GM13977 (cell line): ENCODE data around the gene IGSF21.

Experiments used
- DNase-seq: peaks from one replicate; pipeline ENCODE4 v3.0.0; 2012; ENCODE audit warnings: low spot score
- in situ Hi-C: fragments of 300-500 bp; cut with MboI; formaldehyde crosslinking; loops from one replicate; pipeline ENCODE4 v1.12.0; 2022; ENCODE audit warnings: low sequenced_read_pairs, low pct_unique_long_range_greater_than_20kb, mixed read lengths, inconsistent platforms; ENCODE audit not compliant: unreplicated experiment
- TF ChIP-seq, protein P1 (sequence below): IDR thresholded peaks from 2 replicates; pipeline ENCODE4 v1.5.1; 2012; ENCODE audit warnings: mild to moderate bottlenecking, control low read depth; ENCODE audit not compliant: insufficient read depth; ENCODE audit errors: extremely low read depth, missing control alignments

IGSF21 gene

DNA sequence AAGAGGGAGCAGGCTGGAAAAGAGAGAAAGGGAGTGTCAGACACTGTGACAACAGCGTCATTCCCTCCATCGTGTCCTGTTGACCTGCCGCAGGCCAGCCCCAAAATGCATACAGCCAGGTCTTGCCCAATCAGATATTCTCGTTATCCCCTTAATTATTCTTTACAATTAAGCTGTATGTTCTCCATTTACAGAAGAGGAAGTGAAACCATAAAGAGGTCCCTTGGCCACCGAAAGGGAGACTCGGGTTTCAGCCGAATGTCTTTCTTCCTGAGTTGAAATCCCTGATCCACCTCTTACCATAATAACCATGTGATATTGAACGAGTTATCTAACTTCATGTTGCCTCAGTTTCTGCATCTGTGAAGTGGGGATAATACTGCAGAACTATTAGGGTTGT lies 70.5 kb downstream of the IGSF21 start:
- in situ Hi-C loops, result no loop called here
- peak; percentile 27 for DNase-seq
- TF ChIP-seq, protein P1, sequence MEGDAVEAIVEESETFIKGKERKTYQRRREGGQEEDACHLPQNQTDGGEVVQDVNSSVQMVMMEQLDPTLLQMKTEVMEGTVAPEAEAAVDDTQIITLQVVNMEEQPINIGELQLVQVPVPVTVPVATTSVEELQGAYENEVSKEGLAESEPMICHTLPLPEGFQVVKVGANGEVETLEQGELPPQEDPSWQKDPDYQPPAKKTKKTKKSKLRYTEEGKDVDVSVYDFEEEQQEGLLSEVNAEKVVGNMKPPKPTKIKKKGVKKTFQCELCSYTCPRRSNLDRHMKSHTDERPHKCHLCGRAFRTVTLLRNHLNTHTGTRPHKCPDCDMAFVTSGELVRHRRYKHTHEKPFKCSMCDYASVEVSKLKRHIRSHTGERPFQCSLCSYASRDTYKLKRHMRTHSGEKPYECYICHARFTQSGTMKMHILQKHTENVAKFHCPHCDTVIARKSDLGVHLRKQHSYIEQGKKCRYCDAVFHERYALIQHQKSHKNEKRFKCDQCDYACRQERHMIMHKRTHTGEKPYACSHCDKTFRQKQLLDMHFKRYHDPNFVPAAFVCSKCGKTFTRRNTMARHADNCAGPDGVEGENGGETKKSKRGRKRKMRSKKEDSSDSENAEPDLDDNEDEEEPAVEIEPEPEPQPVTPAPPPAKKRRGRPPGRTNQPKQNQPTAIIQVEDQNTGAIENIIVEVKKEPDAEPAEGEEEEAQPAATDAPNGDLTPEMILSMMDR, result no peak

DNA sequence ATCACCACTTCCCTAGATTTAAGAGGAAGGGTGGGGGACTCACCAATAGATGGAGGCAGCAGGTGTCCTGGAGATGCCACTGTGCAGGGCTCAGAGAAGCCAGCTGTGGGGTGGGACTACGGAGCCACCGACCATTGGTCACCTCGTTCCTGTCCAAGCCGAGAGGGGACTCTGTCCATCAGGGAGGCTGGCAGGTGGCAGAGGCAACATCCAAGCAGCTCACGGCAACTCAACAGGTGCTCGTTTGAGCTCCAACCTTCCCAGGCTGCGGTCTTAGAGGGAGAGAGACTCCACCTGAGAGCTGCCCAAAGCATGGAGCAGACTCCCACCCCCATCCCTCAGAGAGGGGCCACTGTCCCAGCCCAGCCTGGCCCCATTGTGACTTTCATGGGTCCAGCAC lies 71.4 kb downstream of the IGSF21 start:
- in situ Hi-C loops, result no loop called here
- DNase-seq, result no peak
- TF ChIP-seq, protein P1, result no peak

DNA sequence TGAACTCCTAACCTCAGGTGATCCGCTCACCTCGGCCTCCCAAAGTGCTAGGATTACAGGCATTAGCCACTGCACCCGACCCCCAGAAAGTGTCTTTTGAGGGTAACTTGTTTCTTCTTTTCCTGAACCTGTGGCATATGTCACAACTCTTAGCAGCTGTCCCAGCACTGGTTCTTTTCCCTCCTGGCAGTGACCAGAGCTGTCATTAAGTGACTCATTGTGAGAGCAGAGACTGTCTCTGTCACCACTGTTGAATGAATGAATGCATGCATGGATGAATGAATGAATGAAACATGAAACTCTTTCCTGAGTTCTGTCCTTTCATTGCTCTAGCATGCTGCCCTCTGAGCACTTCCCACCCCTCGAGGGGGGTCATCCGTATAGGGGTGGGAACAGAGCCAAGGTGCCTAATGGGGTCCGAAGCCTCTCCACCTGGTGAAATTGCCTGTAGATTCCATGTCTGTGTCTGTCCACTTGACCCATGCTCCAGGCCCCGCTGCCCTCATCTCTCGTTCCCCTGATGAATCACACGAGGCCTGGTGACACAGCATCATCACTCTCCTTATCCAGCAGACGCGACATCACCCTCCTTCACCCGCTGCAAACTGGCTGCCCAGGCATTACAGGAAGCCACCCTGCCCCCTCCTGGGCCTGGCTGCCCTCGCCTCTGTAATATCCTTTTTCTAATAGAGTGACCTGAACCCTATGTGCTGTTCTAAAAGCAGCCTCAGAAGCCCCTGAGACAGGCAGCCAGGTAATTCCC lies 75.0 kb downstream of the IGSF21 start:
- TF ChIP-seq, protein P1, result no peak
- DNase-seq, result no peak
- in situ Hi-C loops, result no loop called here

DNA sequence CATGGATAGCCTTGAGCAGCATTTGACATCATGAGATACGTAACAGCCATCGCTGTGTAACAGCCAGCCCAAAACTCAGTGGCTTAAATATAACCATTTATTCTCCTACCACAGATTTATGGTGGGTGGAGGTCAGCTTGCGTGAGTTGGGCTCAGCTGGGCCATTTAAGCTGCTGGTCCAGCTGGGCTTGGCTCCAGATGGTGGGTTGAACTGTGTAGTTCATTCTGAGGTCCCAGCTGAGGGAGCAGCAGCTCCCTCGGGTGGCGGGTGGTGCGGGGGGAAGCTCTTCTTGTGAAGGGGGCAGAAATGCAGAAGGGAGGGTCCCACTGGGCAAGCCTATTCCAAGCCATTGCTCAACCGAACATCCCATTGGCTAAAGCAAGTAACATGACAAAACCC lies 75.9 kb downstream of the IGSF21 start:
- TF ChIP-seq, protein P1, result no peak
- no peak for DNase-seq
- in situ Hi-C loops, result no loop called here

DNA sequence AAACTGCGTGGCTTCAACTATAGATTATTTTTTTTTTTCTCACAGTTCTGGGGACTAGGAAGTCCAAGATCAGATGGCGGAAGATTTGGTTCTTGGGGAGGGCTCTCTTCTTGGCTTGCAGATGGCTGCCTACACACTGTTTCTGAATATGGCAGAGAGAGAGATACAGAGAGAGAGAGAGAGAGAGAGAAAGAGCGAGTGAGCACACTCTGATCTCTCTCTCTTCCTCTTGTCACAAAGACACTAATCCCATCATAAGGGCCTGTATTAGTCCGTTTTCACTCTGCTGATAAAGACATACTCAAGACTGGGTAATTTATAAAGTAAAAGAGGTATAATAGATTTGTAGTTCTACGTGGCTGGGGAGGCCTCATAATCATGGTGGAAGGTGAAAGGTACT lies 79.5 kb downstream of the IGSF21 start:
- TF ChIP-seq, protein P1, result no peak

DNA sequence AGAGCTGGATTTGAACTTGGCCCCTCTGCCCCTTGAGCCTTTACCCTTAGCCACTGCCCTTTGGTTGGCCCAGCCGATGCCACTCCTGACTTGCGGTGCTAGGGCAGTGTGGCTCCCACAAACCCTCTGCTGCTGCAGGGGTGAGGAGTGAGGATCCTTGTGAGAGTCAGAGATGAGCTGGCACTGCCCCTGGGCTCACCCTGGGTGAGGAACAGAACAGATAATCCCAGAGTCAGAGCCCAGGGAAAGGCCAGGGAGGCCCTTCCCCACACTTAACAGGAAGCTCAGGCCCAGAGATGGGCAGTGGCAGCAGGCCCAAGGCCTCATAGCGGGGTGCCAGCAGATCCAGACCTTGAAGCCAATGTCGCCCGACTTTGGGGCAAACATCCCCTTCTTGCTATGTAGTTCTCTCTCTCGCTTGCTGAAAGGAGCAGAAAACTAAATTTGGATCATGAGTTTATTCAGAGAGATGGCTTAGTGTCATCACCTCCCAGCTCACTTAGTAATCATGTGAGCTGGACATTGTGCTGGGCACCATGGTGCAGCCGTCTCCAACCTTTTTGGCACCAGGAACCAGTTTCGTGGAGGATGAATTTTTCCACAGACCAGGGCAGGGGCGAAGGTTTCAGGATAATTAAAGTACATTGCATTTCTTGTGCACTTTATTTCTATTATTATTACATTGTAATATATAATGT lies 81.4 kb downstream of the IGSF21 start:
- DNase-seq, result no peak
- in situ Hi-C loops, result no loop called here
- TF ChIP-seq, protein P1, result no peak

More for the DNA sequence above, 79.5 kb downstream of the IGSF21 start:
- no peak for DNase-seq
- in situ Hi-C loops, result no loop called here
